Inflammatory macrophage treated with lipopolysaccharide for 1 hour (primary cell): ENCODE measurements around the gene SAPCD1.

ENCODE experiments used
- DNase-seq, 2 donors: peaks; one replicate each; pipeline ENCODE4 v3.0.0-alpha.2; 2020 to 2022

Gene SAPCD1

GRCh38 chr6:31762356-31762755 is at the start of gene SAPCD1:
Gene SAPCD1, plus strand, starts transcription at chr6:31762656. Its CDS starts 399 bp downstream, at chr6:31763055.
- no peak for DNase-seq

GRCh38 chr6:31713465-31713864 is 49.0 kb upstream of the SAPCD1 start:
- no peak for DNase-seq

GRCh38 chr6:31713991-31714684 is 48.3 kb upstream of the SAPCD1 start:
- DNase-seq, result no peak

GRCh38 chr6:31715022-31715958 is 47.2 kb upstream of the SAPCD1 start, which contains the start of gene LY6G6D:
Gene LY6G6D, plus strand, starts transcription at chr6:31715348. Its CDS starts 8 bp downstream, at chr6:31715356.
- DNase-seq, result no peak

- no peak for DNase-seq
Measured at GRCh38 chr6:31717499-31718222, 44.8 kb upstream of the SAPCD1 start.

GRCh38 chr6:31718265-31718664 is 44.2 kb upstream of the SAPCD1 start:
- no peak for DNase-seq

GRCh38 chr6:31719001-31719400 is 43.5 kb upstream of the SAPCD1 start:
- no peak for DNase-seq

GRCh38 chr6:31720196-31720770 is 42.2 kb upstream of the SAPCD1 start:
- DNase-seq, result no peak

- DNase-seq, result no peak
Measured at GRCh38 chr6:31721351-31722020, 41.0 kb upstream of the SAPCD1 start, which contains the start of gene LY6G6C. Gene LY6G6C, minus strand, starts transcription at chr6:31721746. Its CDS starts 67 bp downstream, at chr6:31721679.

- no peak for DNase-seq
Measured at GRCh38 chr6:31722173-31722572, 40.3 kb upstream of the SAPCD1 start.

- DNase-seq, result no peak
Measured at GRCh38 chr6:31723245-31723979, 39.0 kb upstream of the SAPCD1 start, which contains the start of gene MPIG6B. Gene MPIG6B, plus strand, starts transcription at chr6:31723373. Its CDS starts 11 bp downstream, at chr6:31723384.

- DNase-seq, result no peak
Measured at GRCh38 chr6:31723980-31724691, 38.3 kb upstream of the SAPCD1 start.

- DNase-seq, result peak; percentile 84 to 96
Measured at GRCh38 chr6:31725502-31726350, 36.7 kb upstream of the SAPCD1 start.

- peak; percentile 78 to 85 for DNase-seq
Measured at GRCh38 chr6:31727034-31727716, 35.3 kb upstream of the SAPCD1 start.

- DNase-seq, result no peak
Measured at GRCh38 chr6:31727717-31728671, 34.5 kb upstream of the SAPCD1 start.

GRCh38 chr6:31728767-31729514 is 33.5 kb upstream of the SAPCD1 start, which contains the start of gene DDAH2:
Gene DDAH2, minus strand, starts transcription at chr6:31729299. Its CDS starts 138 bp downstream, at chr6:31729161.
- DNase-seq, result no peak

- peak; percentile 83 to 89 for DNase-seq
Measured at GRCh38 chr6:31729515-31729978, 32.9 kb upstream of the SAPCD1 start.
